ENCODE measurements around the gene POM121L2. TPM values are rescaled to one million over a fixed set of nuclear protein-coding genes. Genes with fewer than 3 reads are reported as not detected.
A peak's percentile ranks its signal among the peaks of the same experiment; 100 is the strongest.

POM121L2 gene
- total RNA-seq, 1 experiment from 2014 or later: not detected

DNA sequence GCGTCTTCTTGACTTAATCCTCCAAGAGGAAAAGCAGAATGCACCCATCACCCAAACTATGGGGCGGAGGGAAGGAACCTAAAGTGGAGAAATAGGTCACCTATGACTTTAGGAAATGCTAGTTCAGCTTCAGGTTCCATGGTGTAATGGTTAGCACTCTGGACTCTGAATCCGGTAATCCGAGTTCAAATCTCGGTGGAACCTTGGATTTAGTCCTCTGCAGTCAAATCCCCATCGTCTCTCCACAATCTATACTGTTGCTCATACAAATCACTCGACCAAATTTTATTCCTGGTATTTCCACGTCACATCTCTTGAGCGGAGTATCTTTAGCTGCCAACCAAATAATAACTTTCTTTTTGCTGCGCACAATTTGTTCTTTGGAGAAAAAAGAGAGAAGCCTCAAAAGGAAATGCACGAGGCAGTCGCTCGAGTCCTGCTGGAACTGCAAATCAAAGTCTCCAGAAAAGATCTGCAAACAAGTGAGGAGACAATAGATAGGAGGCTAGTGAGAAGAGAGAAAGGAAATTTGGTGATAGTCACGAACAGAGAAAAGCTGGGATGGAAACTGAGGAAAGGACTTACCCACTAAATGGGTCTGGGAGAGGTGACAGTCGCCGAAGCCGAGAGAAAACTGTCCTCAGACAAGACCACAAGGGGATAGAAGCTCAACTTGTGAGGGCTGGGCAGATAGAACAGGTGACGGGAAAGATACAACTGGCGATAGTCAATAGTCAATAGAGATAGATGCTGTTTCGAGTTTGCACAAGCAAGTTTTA, 16.6 kb downstream of the POM121L2 start:
- peaks cover 16% of the 10 kb centered on the region for H3K4me1 Mint-ChIP-seq (ENCODE audit: low read depth, unreplicated experiment)
- ChIA-PET POLR2A (interaction anchor here (0.6 to 1.1 kb wide), 6 partner anchors 14 to 698 kb away, joined by 3 to 9 read pairs (median 4); a partner anchor contains a TSS), CTCF (interaction anchor here (0.6 to 1.3 kb wide), 5 partner anchors 44 to 1072 kb away, joined by 3 to 6 read pairs (median 5); partner anchors contain the start of gene ZNF184)
- peak overlapping the region; percentile 97 for H3K4me3 Mint-ChIP-seq (ENCODE audit: unreplicated experiment)
- no peaks in the 10 kb centered on the region for H3K36me3 ChIP-seq (ENCODE audit: control insufficient read depth, insufficient read depth, low read length)
- H3K9me3 ChIP-seq: no peaks in the 10 kb centered on the region
- peaks cover 34% of the 10 kb centered on the region for H3K36me3 Mint-ChIP-seq (ENCODE audit: insufficient read depth, unreplicated experiment)
- H3K9me3 Mint-ChIP-seq (ENCODE audit: unreplicated experiment): no peaks in the 10 kb centered on the region
- peak overlapping the region; percentile 41 for H3K4me3 ChIP-seq (ENCODE audit: low read depth, low read length)
- peaks cover 7% of the 10 kb centered on the region for H3K27me3 Mint-ChIP-seq (ENCODE audit: insufficient read depth, unreplicated experiment)
- 0 out of 2 replicates have a peak, but pooled peaks cover 5% of the 10 kb centered on the region for H3K4me1 ChIP-seq
- DNase-seq: peak; percentile 59 to 71
- TF ChIP-seq, protein P1, sequence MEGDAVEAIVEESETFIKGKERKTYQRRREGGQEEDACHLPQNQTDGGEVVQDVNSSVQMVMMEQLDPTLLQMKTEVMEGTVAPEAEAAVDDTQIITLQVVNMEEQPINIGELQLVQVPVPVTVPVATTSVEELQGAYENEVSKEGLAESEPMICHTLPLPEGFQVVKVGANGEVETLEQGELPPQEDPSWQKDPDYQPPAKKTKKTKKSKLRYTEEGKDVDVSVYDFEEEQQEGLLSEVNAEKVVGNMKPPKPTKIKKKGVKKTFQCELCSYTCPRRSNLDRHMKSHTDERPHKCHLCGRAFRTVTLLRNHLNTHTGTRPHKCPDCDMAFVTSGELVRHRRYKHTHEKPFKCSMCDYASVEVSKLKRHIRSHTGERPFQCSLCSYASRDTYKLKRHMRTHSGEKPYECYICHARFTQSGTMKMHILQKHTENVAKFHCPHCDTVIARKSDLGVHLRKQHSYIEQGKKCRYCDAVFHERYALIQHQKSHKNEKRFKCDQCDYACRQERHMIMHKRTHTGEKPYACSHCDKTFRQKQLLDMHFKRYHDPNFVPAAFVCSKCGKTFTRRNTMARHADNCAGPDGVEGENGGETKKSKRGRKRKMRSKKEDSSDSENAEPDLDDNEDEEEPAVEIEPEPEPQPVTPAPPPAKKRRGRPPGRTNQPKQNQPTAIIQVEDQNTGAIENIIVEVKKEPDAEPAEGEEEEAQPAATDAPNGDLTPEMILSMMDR (IDR thresholded peaks at IDR 0.05; ENCODE audit: insufficient read depth in 1 of 2, low read depth in 1 of 2, low read length in 1 of 2, severe bottlenecking in 1 of 2, unreplicated experiment in 1 of 2): no peak
- peak overlapping the region; percentile 77 for H3K27ac Mint-ChIP-seq (ENCODE audit: unreplicated experiment)
- no peaks in the 10 kb centered on the region for H3K27me3 ChIP-seq (replicated peaks; ENCODE audit: control insufficient read depth, insufficient read depth, low read length)
- intact Hi-C loops (cut with micrococcal nuclease; ENCODE audit: unreplicated experiment): loop anchor here (1.0 to 5.0 kb wide), 7 partner anchors 15 to 392 kb away; no protein-coding TSS in a partner anchor
- no TSS peak for BruUV-seq (replicated peaks)

DNA sequence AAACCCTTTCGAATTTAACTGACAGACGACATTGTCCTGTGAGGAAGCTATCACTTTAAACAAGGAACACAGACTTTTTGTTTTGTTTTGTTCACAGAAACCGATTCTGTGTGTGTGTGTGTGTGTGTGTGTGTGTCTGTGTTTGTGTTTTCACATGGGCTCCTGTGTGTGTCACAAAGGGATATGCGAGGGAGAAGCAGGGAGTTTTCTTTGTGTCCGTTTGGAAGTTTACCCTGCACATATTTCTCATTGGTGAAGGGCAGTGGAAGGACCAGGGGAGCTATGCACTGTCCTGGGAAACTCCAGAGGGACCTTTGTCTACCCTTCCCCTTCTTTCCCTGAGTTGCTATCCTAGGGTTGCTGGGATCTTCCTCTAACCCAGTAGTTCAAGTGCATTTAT, 17.7 kb downstream of the POM121L2 start:
- ChIA-PET POLR2A (interaction anchor here (0.9 kb wide), 1 partner anchor 43 kb away, joined by 4 read pairs; no protein-coding TSS in a partner anchor), CTCF (interaction anchor here (0.6 to 0.8 kb wide), 2 partner anchors 76 to 229 kb away, joined by 3 to 6 read pairs; no protein-coding TSS in a partner anchor)
- Histone ChIP-seq H3K36me3 (ENCODE audit: control insufficient read depth, insufficient read depth, low read length) (no peaks in the 10 kb centered on the region), H3K9me3 (no peaks in the 10 kb centered on the region), H3K4me3 (ENCODE audit: low read depth, low read length) (peak overlapping the region; percentile 41), H3K27me3 (replicated peaks; ENCODE audit: control insufficient read depth, insufficient read depth, low read length) (no peaks in the 10 kb centered on the region), H3K4me1 (0 out of 2 replicates have a peak, but pooled peaks cover 5% of the 10 kb centered on the region)
- Mint-ChIP-seq H3K36me3 (ENCODE audit: insufficient read depth, unreplicated experiment) (peaks cover 34% of the 10 kb centered on the region), H3K9me3 (ENCODE audit: unreplicated experiment) (no peaks in the 10 kb centered on the region), H3K4me3 (ENCODE audit: unreplicated experiment) (peak overlapping the region; percentile 97), H3K4me1 (ENCODE audit: low read depth, unreplicated experiment) (peaks cover 17% of the 10 kb centered on the region), H3K27me3 (ENCODE audit: insufficient read depth, unreplicated experiment) (peaks cover 7% of the 10 kb centered on the region), H3K27ac (ENCODE audit: unreplicated experiment) (peak overlapping the region; percentile 77)
- BruUV-seq (replicated peaks): no TSS peak
- intact Hi-C loops (cut with micrococcal nuclease; ENCODE audit: unreplicated experiment): loop anchor here (2.0 kb wide), 2 partner anchors 58 to 184 kb away; no protein-coding TSS in a partner anchor
- peak in 1 of 2 experiments; percentile 16 for DNase-seq
- TF ChIP-seq, protein P1 (IDR thresholded peaks at IDR 0.05; ENCODE audit: insufficient read depth in 1 of 2, low read depth in 1 of 2, low read length in 1 of 2, severe bottlenecking in 1 of 2, unreplicated experiment in 1 of 2): no peak

DNA sequence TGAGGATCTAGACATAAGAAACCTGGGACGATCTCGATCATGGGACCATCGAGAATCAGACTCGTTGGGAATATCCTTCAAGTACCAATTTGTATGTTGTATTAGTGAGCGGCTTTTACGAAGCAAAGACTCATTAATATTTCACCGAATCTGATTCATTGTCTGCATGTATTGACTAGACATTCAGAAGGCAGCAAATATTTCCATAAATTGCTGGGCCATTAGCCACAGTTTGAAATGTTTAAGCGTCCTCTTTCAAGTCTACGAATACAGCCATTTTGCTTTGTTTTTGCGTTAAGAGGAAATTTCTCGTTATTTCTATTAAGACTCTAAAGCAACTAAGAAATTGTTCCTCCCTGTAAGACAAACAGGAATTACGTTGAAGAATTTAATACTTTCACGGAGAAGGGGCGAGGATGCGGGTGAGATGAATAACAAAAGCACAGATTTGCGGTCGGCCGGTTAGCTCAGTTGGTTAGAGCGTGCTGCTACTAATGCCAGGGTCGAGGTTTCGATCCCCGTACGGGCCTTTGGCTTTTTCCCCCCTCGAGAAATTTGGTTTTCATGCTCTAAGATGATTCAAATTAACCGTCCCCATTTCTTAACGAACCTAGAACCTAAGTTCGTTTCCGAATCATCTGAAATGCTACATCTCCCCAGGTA, 18.5 kb downstream of the POM121L2 start:
- peak overlapping the region; percentile 54 for H3K27ac Mint-ChIP-seq (ENCODE audit: unreplicated experiment)
- peaks cover 34% of the 10 kb centered on the region for H3K36me3 Mint-ChIP-seq (ENCODE audit: insufficient read depth, unreplicated experiment)
- H3K27me3 Mint-ChIP-seq (ENCODE audit: insufficient read depth, unreplicated experiment): peaks cover 9% of the 10 kb centered on the region
- TF ChIP-seq, protein P1 (IDR thresholded peaks at IDR 0.05; ENCODE audit: insufficient read depth in 1 of 2, low read depth in 1 of 2, low read length in 1 of 2, severe bottlenecking in 1 of 2, unreplicated experiment in 1 of 2): no peak
- peak overlapping the region; percentile 97 for H3K4me3 Mint-ChIP-seq (ENCODE audit: unreplicated experiment)
- H3K9me3 Mint-ChIP-seq (ENCODE audit: unreplicated experiment): no peaks in the 10 kb centered on the region
- no TSS peak for BruUV-seq (replicated peaks)
- Histone ChIP-seq H3K9me3 (no peaks in the 10 kb centered on the region), H3K4me3 (ENCODE audit: low read depth, low read length) (peak overlapping the region; percentile 41), H3K27me3 (replicated peaks; ENCODE audit: control insufficient read depth, insufficient read depth, low read length) (no peaks in the 10 kb centered on the region), H3K36me3 (ENCODE audit: control insufficient read depth, insufficient read depth, low read length) (no peaks in the 10 kb centered on the region), H3K4me1 (peaks cover 9% of the 10 kb centered on the region; the same call in 1 of the 2 replicates)
- POLR2A ChIA-PET: interaction anchor here (0.9 kb wide), 1 partner anchor 42 kb away, joined by 4 read pairs; no protein-coding TSS in a partner anchor
- H3K4me1 Mint-ChIP-seq (ENCODE audit: low read depth, unreplicated experiment): peaks cover 22% of the 10 kb centered on the region
- CTCF ChIA-PET: interaction anchor here (0.6 kb wide), 1 partner anchor 230 kb away, joined by 3 read pairs; no protein-coding TSS in a partner anchor
- intact Hi-C loops (cut with micrococcal nuclease; ENCODE audit: unreplicated experiment): loop anchor here (2.0 kb wide), 2 partner anchors 57 to 185 kb away; no protein-coding TSS in a partner anchor
- DNase-seq: peak; percentile 44 to 73
